ENCODE results near the gene RNASE12.
"Not testable (repeated sequence)": the region's sequence is repeated elsewhere in the genome, so short reads cannot be mapped to it uniquely, and the experiment has no call there.

RNASE12 gene

DNA sequence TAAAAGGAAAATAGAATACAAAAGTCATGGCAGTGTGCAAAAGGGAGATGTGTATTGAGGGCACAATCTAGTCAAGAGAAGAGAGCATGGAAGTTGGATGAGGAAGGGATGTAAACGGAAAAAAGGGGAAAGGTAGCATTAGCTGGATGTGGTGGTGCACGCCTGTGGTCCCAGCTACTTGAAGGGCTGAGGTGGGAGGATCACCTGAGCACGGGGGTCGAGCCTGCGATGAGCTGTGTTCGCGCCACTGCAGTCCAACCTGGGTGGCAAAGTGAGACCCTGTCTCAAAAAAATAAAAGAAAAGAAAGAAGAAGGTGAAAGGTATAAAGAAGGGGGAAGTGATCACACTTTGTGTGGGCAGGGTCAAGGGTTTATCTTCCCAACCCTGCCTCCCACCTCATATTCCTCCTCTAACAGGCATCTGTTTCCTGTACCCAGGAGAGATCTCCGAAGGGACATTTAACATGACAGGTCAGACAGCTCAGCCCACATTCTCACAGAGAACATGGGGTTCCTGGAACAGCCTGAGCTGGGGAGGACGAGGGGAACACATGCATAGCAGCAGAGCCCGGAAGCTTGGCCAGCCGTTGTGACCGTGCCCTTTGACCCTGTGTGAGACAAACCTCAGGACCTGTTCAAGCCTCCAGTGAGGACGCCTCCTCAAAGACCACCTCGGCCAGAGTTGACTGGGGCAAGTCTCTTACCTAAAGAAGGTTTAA is 12.2 kb downstream of the RNASE12 start:
- TF ChIP-seq, protein P1, sequence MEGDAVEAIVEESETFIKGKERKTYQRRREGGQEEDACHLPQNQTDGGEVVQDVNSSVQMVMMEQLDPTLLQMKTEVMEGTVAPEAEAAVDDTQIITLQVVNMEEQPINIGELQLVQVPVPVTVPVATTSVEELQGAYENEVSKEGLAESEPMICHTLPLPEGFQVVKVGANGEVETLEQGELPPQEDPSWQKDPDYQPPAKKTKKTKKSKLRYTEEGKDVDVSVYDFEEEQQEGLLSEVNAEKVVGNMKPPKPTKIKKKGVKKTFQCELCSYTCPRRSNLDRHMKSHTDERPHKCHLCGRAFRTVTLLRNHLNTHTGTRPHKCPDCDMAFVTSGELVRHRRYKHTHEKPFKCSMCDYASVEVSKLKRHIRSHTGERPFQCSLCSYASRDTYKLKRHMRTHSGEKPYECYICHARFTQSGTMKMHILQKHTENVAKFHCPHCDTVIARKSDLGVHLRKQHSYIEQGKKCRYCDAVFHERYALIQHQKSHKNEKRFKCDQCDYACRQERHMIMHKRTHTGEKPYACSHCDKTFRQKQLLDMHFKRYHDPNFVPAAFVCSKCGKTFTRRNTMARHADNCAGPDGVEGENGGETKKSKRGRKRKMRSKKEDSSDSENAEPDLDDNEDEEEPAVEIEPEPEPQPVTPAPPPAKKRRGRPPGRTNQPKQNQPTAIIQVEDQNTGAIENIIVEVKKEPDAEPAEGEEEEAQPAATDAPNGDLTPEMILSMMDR (IDR thresholded peaks at IDR 0.05; ENCODE audit: low read depth, low read length), result no peak
- TF ChIP-seq POLR2A (IDR thresholded peaks at IDR 0.05; ENCODE audit: extremely low read depth, insufficient read length), result no peak
- TF ChIP-seq MYC (IDR thresholded peaks at IDR 0.05; ENCODE audit: low read depth, low read length), result no peak
- TF ChIP-seq, protein P2, sequence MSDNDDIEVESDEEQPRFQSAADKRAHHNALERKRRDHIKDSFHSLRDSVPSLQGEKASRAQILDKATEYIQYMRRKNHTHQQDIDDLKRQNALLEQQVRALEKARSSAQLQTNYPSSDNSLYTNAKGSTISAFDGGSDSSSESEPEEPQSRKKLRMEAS (IDR thresholded peaks at IDR 0.05; ENCODE audit: low read depth, low read length), result no peak
- H3K4me3 ChIP-seq (ENCODE audit: low read depth, low read length), result no peak overlapping the region
- DNase-seq (ENCODE audit: low read depth), result peak; percentile 30

DNA sequence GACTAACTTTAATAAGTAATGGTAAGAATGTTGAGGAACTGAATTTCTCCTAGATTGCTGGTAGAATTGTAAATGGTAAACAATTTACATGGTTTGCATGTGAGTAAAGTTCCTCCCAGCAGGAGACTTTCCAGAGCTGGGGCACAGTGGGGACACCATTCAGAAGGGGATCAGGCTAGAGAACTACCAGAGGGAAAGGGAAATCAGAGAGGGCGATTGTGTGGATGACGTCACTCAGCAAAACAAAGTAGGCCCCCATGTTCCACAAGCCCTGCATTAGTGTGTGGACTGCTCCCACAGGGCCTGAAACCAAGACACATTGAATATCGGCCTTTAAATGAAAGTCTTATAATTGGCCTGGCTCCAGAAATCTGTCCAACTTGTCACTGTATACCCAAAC is 12.9 kb downstream of the RNASE12 start:
- no peak overlapping the region for H3K4me3 ChIP-seq (ENCODE audit: low read depth, low read length)
- DNase-seq (ENCODE audit: low read depth), result no peak
- no peak for TF ChIP-seq MYC (IDR thresholded peaks at IDR 0.05; ENCODE audit: low read depth, low read length)
- TF ChIP-seq, protein P2 (IDR thresholded peaks at IDR 0.05; ENCODE audit: low read depth, low read length), result no peak
- TF ChIP-seq, protein P1 (IDR thresholded peaks at IDR 0.05; ENCODE audit: low read depth, low read length), result no peak
- no peak for TF ChIP-seq POLR2A (IDR thresholded peaks at IDR 0.05; ENCODE audit: extremely low read depth, insufficient read length)

DNA sequence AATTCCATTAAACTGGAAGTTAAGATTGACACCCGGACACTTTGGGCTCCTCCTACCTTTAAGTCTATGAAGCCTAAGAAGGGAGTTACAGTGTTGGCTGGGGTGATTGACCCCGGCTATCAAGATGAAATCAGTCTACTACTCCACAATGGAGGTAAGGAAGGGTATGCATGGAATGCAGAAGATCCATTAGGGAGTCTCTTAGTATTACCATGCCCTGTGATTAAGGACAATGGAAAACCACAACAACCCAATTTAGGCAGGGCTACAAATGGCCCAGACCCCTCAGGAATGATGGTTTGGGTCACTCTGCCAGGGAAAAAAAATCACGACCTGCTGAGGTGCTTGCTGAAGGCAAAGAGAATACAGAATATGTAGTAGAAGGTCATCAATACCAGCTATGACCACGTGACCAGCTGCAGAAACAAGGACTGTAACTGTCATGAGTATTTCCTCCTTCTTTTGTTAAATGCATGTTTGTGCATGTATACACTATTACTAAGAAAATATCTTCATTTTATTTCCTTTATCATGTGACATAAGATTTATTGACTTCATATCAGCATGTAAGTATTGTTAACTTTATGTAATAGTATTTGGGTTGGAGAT is 18.7 kb downstream of the RNASE12 start:
- DNase-seq (ENCODE audit: low read depth); H3K4me3 ChIP-seq (ENCODE audit: low read depth, low read length): not testable (repeated sequence)

DNA sequence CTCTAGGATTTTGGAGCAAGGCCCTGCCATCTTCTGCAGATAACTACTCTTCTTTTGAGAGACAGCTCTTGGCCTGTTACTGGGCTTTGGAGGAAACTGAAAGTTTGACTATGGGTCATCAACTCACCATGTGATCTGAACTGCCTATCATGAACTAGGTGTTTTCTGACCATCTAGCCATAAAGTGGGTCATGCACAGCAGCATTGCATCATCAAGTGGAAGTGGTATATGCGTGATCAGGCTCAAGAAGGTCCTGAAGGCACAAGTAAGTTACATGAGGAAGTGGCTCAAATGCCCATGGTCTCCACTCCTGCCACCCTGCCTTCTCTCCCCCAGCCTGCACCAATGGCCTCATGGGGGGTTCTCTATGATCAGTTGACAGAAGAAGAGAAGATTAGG is 20.5 kb downstream of the RNASE12 start:
- DNase-seq (ENCODE audit: low read depth), result peak; percentile 48
- H3K4me3 ChIP-seq (ENCODE audit: low read depth, low read length), result not testable (repeated sequence)

DNA sequence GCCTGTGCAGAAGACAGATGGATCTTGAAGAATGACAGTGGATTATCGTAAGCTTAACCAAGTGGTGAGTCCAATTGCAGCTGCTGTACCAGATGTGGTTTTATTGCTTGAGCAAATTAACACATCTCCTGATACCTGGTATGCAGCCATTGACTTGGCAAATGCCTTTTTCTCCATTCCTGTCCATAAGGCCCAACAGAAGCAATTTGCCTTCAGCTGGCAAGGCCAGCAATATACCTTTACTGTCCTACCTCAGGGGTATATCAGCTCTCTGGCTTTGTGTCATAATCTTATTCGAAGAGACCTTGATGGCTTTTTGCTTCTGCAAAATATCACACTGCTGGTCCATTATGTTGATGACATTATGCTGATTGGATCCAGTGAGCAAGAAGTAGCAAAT is 21.3 kb downstream of the RNASE12 start:
- H3K4me3 ChIP-seq (ENCODE audit: low read depth, low read length); DNase-seq (ENCODE audit: low read depth): not testable (repeated sequence)

DNA sequence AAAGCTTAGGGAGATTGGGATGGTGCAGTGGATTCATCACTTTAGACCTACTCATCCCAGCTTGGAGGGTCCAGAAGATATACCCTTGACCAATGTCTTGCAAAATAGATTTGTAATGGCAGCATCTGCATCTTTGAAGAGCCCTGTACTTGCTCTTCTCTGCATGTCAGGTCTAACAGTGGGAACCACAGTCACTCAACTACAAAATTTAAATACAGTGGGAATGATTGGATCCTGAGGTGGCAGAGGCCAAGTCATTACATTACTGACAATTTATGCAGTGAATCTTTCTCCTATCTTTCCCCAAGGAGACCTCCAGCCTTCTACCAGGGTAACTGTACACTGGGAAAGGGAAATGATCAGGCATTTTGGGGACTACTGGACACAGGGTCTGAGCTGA is 22.1 kb downstream of the RNASE12 start:
- TF ChIP-seq, protein P1 (IDR thresholded peaks at IDR 0.05; ENCODE audit: low read depth, low read length), result no peak
- TF ChIP-seq POLR2A (IDR thresholded peaks at IDR 0.05; ENCODE audit: extremely low read depth, insufficient read length), result no peak
- no peak for TF ChIP-seq MYC (IDR thresholded peaks at IDR 0.05; ENCODE audit: low read depth, low read length)
- TF ChIP-seq, protein P2 (IDR thresholded peaks at IDR 0.05; ENCODE audit: low read depth, low read length), result no peak
- DNase-seq (ENCODE audit: low read depth), result no peak
- no peak overlapping the region for H3K4me3 ChIP-seq (ENCODE audit: low read depth, low read length)

DNA sequence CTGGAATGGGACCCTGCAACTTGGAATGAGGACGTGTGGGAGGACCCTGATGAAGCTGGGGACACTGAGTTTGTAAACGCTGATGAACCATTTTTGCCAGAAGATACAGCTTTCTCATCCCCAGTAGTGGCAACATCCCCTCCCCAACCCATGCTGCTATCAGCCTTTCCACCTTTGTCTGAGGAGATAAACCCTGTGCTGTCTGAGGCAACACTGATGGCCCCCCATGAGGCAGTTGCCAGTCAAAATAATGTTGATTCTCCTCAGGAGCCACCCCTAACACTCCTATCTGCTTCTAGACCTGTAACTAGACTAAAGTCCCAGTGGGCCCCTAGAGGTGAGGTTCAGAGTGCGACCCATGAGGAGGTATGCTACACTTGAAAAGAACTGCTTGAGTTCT is 22.8 kb downstream of the RNASE12 start:
- TF ChIP-seq, protein P2 (IDR thresholded peaks at IDR 0.05; ENCODE audit: low read depth, low read length), result no peak
- TF ChIP-seq POLR2A (IDR thresholded peaks at IDR 0.05; ENCODE audit: extremely low read depth, insufficient read length) (no peak), MYC (IDR thresholded peaks at IDR 0.05; ENCODE audit: low read depth, low read length) (no peak)
- TF ChIP-seq, protein P1 (IDR thresholded peaks at IDR 0.05; ENCODE audit: low read depth, low read length), result no peak
- no peak overlapping the region for H3K4me3 ChIP-seq (ENCODE audit: low read depth, low read length)
- no peak for DNase-seq (ENCODE audit: low read depth)

DNA sequence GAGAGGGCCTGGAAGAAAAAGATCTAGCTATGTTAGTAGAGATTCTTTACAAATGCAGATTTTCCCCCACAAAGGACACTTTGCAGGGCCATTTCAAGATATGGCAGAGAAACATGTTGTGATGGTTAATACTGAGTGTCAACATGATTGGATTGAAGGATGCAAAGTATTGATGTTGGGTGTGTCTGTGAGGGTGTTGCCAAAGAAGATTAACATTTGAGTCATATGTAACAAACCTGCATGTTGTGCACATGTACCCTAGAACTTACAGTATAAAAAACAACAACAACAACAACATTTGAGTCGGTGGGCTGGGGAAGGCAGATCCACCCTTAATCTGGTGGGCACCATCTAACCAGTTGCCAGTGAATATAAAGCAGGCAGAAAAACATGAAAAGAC is 24.0 kb downstream of the RNASE12 start:
- DNase-seq (ENCODE audit: low read depth); H3K4me3 ChIP-seq (ENCODE audit: low read depth, low read length): not testable (repeated sequence)

Measured in NB4 (cell line).